Spleen (tissue), 11 donors: ENCODE results near the gene NAE1. TPM values are rescaled to one million over a fixed set of nuclear protein-coding genes. Genes with fewer than 3 reads are reported as not detected.

Experiments used
- DNase-seq: peaks from one replicate; pipeline ENCODE4 v3.0.0-alpha.2; 2020
- H3K27ac ChIP-seq, 8 donors: fragments of 200-600 bp; sonication (generic) in 7 of 8; 1 replicate in 4 of 8; 2 replicates in 4 of 8; pipeline versions ENCODE4 v1.5.0 to v1.8.0; 2016 to 2021; ENCODE audit warnings: inconsistent platforms in 4 of 8, mild to moderate bottlenecking in 4 of 8, moderate library complexity in 1 of 8
- H3K27me3 ChIP-seq, 7 donors: fragments of 200-600 bp; sonication (generic) in 6 of 7; replicated peaks in 1 of 7; 1 replicate in 4 of 7; 2 replicates in 3 of 7; pipeline versions ENCODE4 v1.5.0 to v1.8.0; 2016 to 2021; ENCODE audit warnings: inconsistent platforms in 3 of 7, mild to moderate bottlenecking in 1 of 7
- H3K36me3 ChIP-seq, 6 donors: fragments of 200-600 bp; sonication (generic) in 5 of 6; 1 replicate in 4 of 6; 2 replicates in 2 of 6; pipeline versions ENCODE4 v1.5.0 to v1.8.0; 2016 to 2021; ENCODE audit warnings: inconsistent platforms in 2 of 6
- H3K4me1 ChIP-seq, 6 donors: fragments of 200-600 bp; sonication (generic) in 5 of 6; 1 replicate in 3 of 6; 2 replicates in 3 of 6; pipeline versions ENCODE4 v1.5.0 to v1.8.0; 2016 to 2021; ENCODE audit warnings: inconsistent platforms in 3 of 6
- H3K4me3 ChIP-seq, 8 donors: fragments of 200-600 bp; sonication (generic) in 7 of 8; 1 replicate in 4 of 8; 2 replicates in 4 of 8; pipeline versions ENCODE4 v1.5.0 to v1.8.0; 2016 to 2021; ENCODE audit warnings: inconsistent platforms in 4 of 8, mild to moderate bottlenecking in 4 of 8, moderate library complexity in 2 of 8
- H3K9me3 ChIP-seq, 8 donors: fragments of 200-600 bp; sonication (generic) in 7 of 8; 1 replicate in 4 of 8; 2 replicates in 4 of 8; pipeline versions ENCODE4 v1.5.0 to v1.8.0; 2016 to 2021; ENCODE audit warnings: inconsistent platforms in 4 of 8
- CTCF ChIP-seq, 11 experiments: fragments of 200-600 bp in 7 of 11; fragments of 450-650 bp in 4 of 11; sonication (generic) in 4 of 11; IDR thresholded peaks in 8 of 11; conservative IDR thresholded peaks in 3 of 11; 1 replicate in 7 of 11; 2 replicates in 4 of 11; pipeline versions ENCODE4 v1.4.0 to v1.8.0; 2016 to 2021; ENCODE audit warnings: antibody characterized with exemption in 11 of 11, inconsistent platforms in 4 of 11, mild to moderate bottlenecking in 1 of 11
- POLR2A ChIP-seq, 3 donors: fragments of 450-650 bp; IDR thresholded peaks; one replicate each; pipeline ENCODE4 v1.5.1; 2017; ENCODE audit warnings: antibody characterized with exemption in 3 of 3, mild to moderate bottlenecking in 1 of 3
- POLR2AphosphoS5 ChIP-seq, 3 donors: sonication (generic); formaldehyde crosslinking; IDR thresholded peaks; one replicate each; pipeline ENCODE4 v1.5.1; 2017; ENCODE audit warnings: antibody characterized with exemption in 3 of 3
- WGBS, 5 donors: extraction: QIAGEN DNeasy Blood & Tissue Kit in 3 of 5; methylation state at CpG; one replicate each; pipeline versions ENCODE4 v1.1.5 to v1.1.7; 2013 to 2018; 5-methylcytosine and 5-hydroxymethylcytosine counted together
- intact Hi-C: fragments of 100-400 bp; cut with DNase I; formaldehyde crosslinking; loops from one replicate; pipeline ENCODE4 v1.15.0; 2023; ENCODE audit warnings: low total_unique reads
- polyA plus RNA-seq, 3 donors: library from polyadenylated mRNA; stranded (reverse); fragments of 200-250 nt; gene quantifications; one replicate each; pipeline ENCODE4 v1.2.1, GENCODE V29; 2013
- total RNA-seq, 7 donors: library from RNA; depleted of rRNA in 3 of 7; stranded (reverse); fragments of >200 nt in 3 of 7; fragmentation: NEBNext Ultra II Directional in 4 of 7; extraction: Animal tissue kit (Norgen Biotek cat#: 25700) in 4 of 7; gene quantifications; one replicate each; pipeline versions ENCODE4 v1.1.0 to v1.2.1, GENCODE V29; 2016 to 2021
- donor health status: healthy with polysubstance abuse.
- donor health status: DM: no; HTN: no; CAD: no; lungs with moderate emphysema.
- donor health status: DM: no; HTN: no; CAD: no.
- donor health status: Bipolar disorder and iron deficiency.
- donor health status: healthy.
- donor health status: DM: no; HTN: no; CAD: no.
- donor health status: DM: yes; HTN: yes; CAD: no.

The NAE1 gene
- total and polyA plus RNA-seq, 10 donors, result 29.7 to 51.4 (median 38.8) TPM

DNA sequence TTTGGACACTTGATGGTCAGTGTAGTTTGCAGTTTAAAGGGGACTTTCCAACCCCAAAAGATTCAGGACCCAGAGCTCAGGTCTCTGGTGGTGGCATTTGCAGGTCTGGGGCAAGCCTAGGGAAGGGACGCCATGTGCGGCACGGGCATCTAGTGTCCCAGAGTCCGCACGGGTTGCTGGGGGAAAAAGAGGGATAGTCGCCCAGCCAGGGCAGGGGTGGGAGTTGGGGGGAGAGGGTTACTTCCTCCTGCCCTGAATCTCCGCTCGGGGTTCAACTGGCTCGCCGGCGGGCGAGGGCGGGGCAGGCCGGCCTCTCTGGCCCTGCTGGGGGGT is 13.2 kb upstream of the NAE1 start:
- Histone ChIP-seq H3K9me3 (no peaks in the 10 kb centered on the region), H3K27me3 (peaks cover 8 to 57% (median 26%) of the 10 kb centered on the region in 7 donors), H3K4me1 (peaks cover 7 to 16% (median 13%) of the 10 kb centered on the region in 6 donors), H3K36me3 (no peaks in the 10 kb centered on the region), H3K27ac (no peak overlapping the region), H3K4me3 (peak overlapping the region in 6 of 8 donors; percentile 20 to 65 (median 35))
- TF ChIP-seq POLR2AphosphoS5 (IDR thresholded peaks at IDR 0.05) (no peak), POLR2A (IDR thresholded peaks at IDR 0.05) (no peak), CTCF (IDR thresholded peaks at IDR 0.05 in 8 of 11, conservative IDR thresholded peaks at IDR 0.05 in 3 of 11) (no peak)
- WGBS, 5 donors, result 14 to 48% (median 25%) methylated on average over 4 to 14 of the region's 14 CpGs
- intact Hi-C loops, result no loop called here
- no peak for DNase-seq

- no peaks in the 10 kb centered on the region for H3K9me3 ChIP-seq
- H3K27ac ChIP-seq, result no peak overlapping the region
- no peaks in the 10 kb centered on the region for H3K36me3 ChIP-seq
- H3K4me3 ChIP-seq, result no peak overlapping the region
- intact Hi-C loops, result no loop called here
- no peak for DNase-seq
- H3K27me3 ChIP-seq, result peaks cover 8 to 49% (median 26%) of the 10 kb centered on the region in 7 donors
- peaks cover 7 to 16% (median 13%) of the 10 kb centered on the region in 6 donors for H3K4me1 ChIP-seq
- WGBS, 5 donors, result 80 to 100% (median 94%) methylated on average over 2 of the region's 2 CpGs
- no peak for TF ChIP-seq CTCF (IDR thresholded peaks at IDR 0.05 in 8 of 11, conservative IDR thresholded peaks at IDR 0.05 in 3 of 11)
- TF ChIP-seq POLR2A (IDR thresholded peaks at IDR 0.05), result no peak
- no peak for TF ChIP-seq POLR2AphosphoS5 (IDR thresholded peaks at IDR 0.05)
Observed at GRCh38 chr16:66843191-66843590, 12.4 kb upstream of the NAE1 start.

DNA sequence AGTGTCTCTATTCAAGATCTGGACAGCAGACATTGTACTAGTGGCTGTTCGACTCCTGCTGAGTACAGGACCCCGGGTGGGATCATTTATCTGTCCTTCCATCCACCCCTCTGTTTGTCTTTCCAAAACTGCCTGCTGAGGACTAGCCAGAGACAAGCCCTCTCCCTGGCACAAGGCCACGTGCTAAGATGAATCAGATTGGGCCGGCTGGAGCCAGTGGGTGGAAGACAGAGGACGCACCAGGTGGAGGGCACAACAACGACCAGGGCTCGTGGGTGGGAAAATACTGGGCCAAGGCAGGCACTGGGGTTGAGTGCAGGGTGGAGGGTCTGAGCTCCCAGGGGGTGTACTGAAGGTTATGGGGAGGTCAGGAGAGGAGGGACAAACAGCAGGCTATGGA is 12.0 kb upstream of the NAE1 start:
- no peak for DNase-seq
- Histone ChIP-seq H3K27ac (no peak overlapping the region), H3K36me3 (no peaks in the 10 kb centered on the region), H3K4me3 (no peak overlapping the region), H3K27me3 (peaks cover 8 to 49% (median 26%) of the 10 kb centered on the region in 7 donors), H3K4me1 (peaks cover 7 to 16% (median 13%) of the 10 kb centered on the region in 6 donors), H3K9me3 (no peaks in the 10 kb centered on the region)
- intact Hi-C loops, result no loop called here
- TF ChIP-seq POLR2AphosphoS5 (IDR thresholded peaks at IDR 0.05) (no peak), CTCF (IDR thresholded peaks at IDR 0.05 in 8 of 11, conservative IDR thresholded peaks at IDR 0.05 in 3 of 11) (no peak)
- WGBS, 5 donors, result 84 to 93% (median 87%) methylated on average over 7 of the region's 7 CpGs

- no peak overlapping the region for H3K4me3 ChIP-seq
- H3K36me3 ChIP-seq, result no peaks in the 10 kb centered on the region
- WGBS, 5 donors, result 86 to 93% (median 91%) methylated on average over 4 of the region's 4 CpGs
- no peaks in the 10 kb centered on the region for H3K9me3 ChIP-seq
- H3K27me3 ChIP-seq, result peaks cover 8 to 36% (median 26%) of the 10 kb centered on the region in 7 donors
- H3K4me1 ChIP-seq, result peaks cover 7 to 16% (median 13%) of the 10 kb centered on the region in 6 donors
- no peak for DNase-seq
- H3K27ac ChIP-seq, result no peak overlapping the region
- intact Hi-C loops, result no loop called here
- TF ChIP-seq POLR2AphosphoS5 (IDR thresholded peaks at IDR 0.05) (no peak), POLR2A (IDR thresholded peaks at IDR 0.05) (no peak), CTCF (IDR thresholded peaks at IDR 0.05 in 8 of 11, conservative IDR thresholded peaks at IDR 0.05 in 3 of 11) (no peak)
Observed at GRCh38 chr16:66841366-66841765, 10.6 kb upstream of the NAE1 start.
